Measurements from ENCODE around the gene MIA3.
"Not testable (repeated sequence)": the region's sequence is repeated elsewhere in the genome, so short reads cannot be mapped to it uniquely, and the experiment has no call there.

Gene MIA3, protein sequence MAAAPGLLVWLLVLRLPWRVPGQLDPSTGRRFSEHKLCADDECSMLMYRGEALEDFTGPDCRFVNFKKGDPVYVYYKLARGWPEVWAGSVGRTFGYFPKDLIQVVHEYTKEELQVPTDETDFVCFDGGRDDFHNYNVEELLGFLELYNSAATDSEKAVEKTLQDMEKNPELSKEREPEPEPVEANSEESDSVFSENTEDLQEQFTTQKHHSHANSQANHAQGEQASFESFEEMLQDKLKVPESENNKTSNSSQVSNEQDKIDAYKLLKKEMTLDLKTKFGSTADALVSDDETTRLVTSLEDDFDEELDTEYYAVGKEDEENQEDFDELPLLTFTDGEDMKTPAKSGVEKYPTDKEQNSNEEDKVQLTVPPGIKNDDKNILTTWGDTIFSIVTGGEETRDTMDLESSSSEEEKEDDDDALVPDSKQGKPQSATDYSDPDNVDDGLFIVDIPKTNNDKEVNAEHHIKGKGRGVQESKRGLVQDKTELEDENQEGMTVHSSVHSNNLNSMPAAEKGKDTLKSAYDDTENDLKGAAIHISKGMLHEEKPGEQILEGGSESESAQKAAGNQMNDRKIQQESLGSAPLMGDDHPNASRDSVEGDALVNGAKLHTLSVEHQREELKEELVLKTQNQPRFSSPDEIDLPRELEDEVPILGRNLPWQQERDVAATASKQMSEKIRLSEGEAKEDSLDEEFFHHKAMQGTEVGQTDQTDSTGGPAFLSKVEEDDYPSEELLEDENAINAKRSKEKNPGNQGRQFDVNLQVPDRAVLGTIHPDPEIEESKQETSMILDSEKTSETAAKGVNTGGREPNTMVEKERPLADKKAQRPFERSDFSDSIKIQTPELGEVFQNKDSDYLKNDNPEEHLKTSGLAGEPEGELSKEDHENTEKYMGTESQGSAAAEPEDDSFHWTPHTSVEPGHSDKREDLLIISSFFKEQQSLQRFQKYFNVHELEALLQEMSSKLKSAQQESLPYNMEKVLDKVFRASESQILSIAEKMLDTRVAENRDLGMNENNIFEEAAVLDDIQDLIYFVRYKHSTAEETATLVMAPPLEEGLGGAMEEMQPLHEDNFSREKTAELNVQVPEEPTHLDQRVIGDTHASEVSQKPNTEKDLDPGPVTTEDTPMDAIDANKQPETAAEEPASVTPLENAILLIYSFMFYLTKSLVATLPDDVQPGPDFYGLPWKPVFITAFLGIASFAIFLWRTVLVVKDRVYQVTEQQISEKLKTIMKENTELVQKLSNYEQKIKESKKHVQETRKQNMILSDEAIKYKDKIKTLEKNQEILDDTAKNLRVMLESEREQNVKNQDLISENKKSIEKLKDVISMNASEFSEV (N-terminal part only)
- 118 to 208 reads per million in 2 experiments for total RNA-seq

GRCh38 chr1:222618001-222618879 is at the start of gene MIA3:
MIA3 (plus strand) TSS chr1:222618097; CDS start chr1:222618111, 14 bp downstream.
- peak; percentile 28 for DNase-seq (ENCODE audit: low read depth)

- no peak for DNase-seq (ENCODE audit: low read depth)
Observed at GRCh38 chr1:222570837-222571236, 47.1 kb upstream of the MIA3 start.

DNA sequence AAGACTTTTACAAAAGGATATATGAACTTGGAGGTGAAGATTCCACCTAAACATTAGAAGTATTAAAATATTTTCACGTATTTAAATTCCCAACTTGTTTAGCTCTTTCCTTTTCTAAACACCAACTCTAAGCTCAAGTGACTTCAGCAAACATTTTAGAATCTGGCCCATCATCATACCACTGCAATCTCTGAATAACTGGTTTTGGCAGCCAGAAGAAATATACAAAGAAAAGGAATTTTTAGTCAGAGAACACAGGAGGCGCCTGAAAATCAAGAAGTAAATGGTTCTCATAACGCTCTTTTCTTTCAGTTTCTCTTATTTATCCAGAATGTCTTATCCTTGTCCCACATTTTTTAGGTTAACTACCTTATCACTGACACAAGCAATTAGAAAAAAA is 38.6 kb upstream of the MIA3 start:
- no peak for DNase-seq (ENCODE audit: low read depth)

- no peak for DNase-seq (ENCODE audit: low read depth)
Observed at GRCh38 chr1:222582099-222582774, 35.7 kb upstream of the MIA3 start.

DNA sequence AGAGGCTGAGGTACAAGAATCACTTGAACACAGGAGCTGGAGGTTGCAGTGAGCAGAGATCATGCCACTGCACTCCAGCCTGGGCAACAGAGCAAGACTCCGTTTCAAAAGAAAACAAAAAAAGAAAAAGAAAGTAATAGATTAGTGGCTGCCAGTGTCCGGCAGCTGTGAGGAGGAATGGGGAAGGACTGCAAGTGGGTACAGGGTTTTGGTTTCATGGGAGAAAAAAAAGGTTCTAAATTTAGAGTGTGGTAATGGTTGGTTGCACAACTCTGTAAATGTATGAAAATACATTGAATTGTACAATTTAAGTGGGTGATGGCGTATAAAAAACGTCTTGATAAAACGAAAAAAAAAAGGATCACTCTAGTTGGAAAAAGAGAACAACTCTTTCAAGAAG is 34.8 kb upstream of the MIA3 start:
- no peak for DNase-seq (ENCODE audit: low read depth)

DNA sequence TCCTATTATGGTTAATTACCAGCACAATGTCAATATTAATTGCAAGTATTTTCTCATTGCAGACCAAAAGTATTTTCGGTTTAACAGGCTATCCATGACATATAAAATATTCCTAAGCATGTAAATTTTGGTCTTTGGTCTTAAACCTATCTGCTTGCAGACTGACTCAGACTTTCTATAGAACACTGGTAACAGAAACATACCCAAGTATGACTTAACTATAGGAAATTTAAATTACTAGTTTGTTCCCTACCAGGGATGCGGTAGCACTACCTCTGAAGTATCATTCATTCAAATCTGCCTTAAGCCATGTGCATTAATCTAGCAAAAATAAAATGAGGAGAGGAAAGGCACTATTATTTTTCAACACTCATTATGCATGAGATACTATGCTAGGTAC is 31.1 kb upstream of the MIA3 start:
- DNase-seq (ENCODE audit: low read depth), result no peak

- no peak for DNase-seq (ENCODE audit: low read depth)
Observed at GRCh38 chr1:222588135-222588534, 29.8 kb upstream of the MIA3 start.

DNA sequence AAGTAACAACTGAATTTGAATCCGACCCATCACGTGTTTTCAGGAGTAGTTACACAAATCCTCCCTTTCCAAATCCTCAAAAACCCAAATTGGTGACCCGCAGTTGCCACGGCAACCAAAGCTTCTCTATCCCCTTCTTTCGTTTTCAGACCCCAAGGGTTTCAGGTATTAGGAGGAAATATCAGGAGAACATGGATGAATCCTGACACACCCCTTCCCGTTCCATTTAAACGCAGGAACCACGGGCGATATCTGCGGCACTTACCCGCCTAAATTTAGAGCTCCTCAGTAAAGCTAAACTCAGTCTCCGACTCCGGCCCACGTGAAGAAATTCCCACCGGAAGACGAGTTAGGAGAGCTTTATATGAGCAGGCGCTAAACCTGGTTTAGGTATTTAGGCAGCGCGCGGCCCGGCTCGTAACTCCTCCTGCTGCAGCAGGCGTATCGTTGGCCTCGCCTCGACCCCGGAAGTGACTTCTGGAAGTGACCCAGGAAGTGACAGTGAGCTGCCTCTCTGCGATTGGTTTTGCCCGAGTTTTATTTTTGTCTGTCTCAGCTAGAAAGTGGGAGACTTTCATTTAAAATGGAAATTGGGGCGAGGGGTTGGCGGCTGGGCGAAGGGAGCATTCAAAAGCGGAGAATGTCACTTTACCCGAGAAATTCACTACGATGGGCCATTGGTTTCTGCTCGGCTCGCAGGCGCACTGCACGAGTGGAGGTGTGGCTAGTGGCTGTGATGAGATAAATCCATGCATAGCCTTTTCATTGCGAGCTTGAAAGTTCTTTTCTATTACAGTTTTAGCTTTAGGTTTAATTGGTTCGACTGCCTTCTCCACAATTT is 28.2 kb upstream of the MIA3 start, which contains the start of gene TAF1A:
TAF1A (minus strand) TSS at position 472 of the 841 bp plus-strand sequence.
- DNase-seq (ENCODE audit: low read depth), result peak; percentile 85

- no peak for DNase-seq (ENCODE audit: low read depth)
Observed at GRCh38 chr1:222592171-222592570, 25.7 kb upstream of the MIA3 start.

GRCh38 chr1:222594789-222595188 is 23.1 kb upstream of the MIA3 start:
- no peak for DNase-seq (ENCODE audit: low read depth)

DNA sequence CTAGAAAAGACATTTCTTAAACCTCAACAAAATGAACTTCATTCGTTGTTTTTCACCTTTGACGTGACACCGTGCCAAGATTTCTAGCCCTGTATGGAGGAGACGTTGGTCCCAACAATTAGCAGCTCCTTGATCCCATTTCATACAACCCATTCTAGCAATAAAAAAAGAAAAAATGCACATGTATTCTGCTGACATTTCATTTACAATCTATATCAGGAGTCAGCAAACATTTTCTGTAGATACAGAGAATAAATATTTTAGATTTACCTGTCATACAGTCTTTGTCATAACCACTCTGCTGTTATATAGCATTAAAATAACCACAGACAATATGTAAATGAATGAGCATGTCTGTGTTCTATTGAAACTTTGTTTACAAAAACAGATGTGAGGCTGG is 21.2 kb upstream of the MIA3 start:
- no peak for DNase-seq (ENCODE audit: low read depth)

DNA sequence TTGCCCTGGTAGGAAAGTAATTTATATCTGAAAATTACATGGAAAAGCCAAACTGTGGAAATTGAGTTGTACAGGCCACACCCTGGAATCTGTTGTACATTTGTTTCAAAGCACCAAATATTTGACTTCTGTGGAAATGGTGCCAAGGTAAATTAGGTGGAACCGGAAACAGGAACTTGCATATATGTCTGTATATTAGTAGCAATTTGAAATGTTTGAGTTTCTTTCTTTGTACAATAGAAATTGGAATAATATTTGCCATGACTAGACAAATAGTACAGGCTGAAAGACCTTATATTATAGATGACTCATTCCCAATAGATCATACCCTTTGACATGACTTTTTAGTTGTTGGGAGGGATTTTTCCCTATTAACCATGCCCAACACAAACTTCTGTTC is 17.6 kb upstream of the MIA3 start:
- DNase-seq (ENCODE audit: low read depth), result no peak

DNA sequence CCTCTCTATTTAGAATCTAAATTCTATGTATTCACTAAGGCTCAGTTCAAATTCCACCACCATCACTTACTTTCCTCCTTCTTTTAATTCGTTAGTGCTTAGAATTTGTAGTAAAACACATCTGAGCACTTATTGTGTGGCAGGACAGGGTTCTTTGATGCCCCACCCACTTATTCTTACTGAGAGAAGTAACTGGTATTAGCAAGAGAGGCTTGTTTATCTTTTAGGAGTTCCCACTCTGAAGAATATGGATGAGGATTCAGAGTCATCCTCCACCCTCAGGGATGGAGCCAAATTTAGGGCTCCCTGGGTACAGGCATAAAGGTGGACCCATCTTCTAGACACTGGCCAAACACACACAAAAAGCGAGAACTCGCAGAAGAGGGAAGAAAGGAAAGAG is 16.6 kb upstream of the MIA3 start:
- DNase-seq (ENCODE audit: low read depth), result no peak

DNA sequence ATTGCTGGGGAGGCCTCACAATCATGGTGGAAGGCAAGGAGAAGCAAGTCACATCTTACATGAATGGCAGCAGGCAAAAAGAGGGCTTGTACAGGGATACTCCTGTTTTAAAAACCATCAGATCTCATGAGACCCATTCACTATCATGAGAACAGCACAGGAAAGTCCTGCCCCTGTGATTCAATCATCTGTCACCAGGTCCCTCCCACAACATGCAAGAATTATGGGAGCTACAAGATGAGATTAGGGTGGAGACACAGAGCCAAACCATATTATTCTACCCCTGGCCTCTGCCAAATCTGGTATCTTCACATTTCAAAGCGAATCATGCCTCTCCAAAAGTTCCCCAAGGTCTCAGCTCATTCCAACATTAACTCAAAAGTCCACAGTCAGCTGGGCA is 11.1 kb upstream of the MIA3 start:
- DNase-seq (ENCODE audit: low read depth), result no peak

GRCh38 chr1:222609111-222609510 is 8.8 kb upstream of the MIA3 start:
- DNase-seq (ENCODE audit: low read depth), result not testable (repeated sequence)

- DNase-seq (ENCODE audit: low read depth), result no peak
Observed at GRCh38 chr1:222610728-222611127, 7.2 kb upstream of the MIA3 start.

DNA sequence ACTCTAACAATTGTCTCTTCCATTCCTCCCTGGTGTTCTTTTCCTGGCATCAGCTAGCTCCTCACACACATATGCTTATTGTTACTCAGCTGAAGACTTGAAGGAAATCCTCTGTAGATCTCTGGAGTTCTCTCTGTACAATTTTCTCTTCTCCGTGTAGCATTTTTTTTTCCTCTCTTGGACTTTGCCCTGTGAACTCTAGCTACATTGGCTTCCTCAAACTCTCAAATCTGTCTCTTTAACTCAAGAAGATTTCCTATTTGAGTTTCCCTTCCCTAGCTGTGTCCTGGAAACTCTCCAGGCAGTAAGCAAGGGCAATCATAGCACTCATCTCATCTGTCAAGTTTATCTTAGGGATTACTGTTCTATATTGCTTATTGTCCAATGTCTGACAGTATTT is 4.3 kb upstream of the MIA3 start:
- no peak for DNase-seq (ENCODE audit: low read depth)

GRCh38 chr1:222616525-222616924 is 1.4 kb upstream of the MIA3 start:
- no peak for DNase-seq (ENCODE audit: low read depth)

- DNase-seq (ENCODE audit: low read depth), result peak; percentile 91
Observed at GRCh38 chr1:222617367-222617951, 438 bp upstream of the MIA3 start.
